GM21423 (cell line): ENCODE results near the gene HARBI1.

ENCODE experiments used
- ATAC-seq: cut with Tn5 transposase; IDR thresholded peaks from one replicate; pipeline ENCODE4 v1.9.1; 2021; ENCODE audit warnings: mild to moderate bottlenecking, moderate library complexity; ENCODE audit not compliant: unreplicated experiment

HARBI1 gene

DNA sequence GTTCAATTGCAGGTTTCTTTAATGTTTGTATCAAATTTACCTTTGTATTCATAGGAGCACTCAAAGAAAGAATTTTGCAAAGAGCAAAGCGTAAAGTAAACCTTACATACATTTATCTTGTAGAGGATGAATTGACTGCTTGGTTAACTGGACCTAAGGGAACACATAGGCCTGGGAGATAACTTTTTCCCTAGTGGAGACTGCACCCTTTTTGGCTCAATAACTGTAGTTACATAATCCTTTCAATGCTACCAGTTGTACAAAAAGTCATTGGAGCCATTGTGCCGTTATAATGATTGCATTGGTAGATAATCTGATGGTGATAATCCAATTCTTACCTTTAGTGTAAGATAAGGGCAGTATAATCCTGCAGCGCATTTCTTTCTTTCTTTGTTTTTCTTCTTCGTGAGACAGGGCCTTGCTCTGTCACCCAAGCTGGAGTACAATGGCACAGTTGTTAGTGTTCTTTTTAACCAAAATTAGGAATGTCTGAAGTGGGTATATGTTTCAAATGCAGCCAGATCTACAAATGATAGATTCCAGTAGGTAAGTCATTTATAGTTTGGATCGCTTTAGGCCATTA is 18.6 kb upstream of the HARBI1 start:
- ATAC-seq = no peak

DNA sequence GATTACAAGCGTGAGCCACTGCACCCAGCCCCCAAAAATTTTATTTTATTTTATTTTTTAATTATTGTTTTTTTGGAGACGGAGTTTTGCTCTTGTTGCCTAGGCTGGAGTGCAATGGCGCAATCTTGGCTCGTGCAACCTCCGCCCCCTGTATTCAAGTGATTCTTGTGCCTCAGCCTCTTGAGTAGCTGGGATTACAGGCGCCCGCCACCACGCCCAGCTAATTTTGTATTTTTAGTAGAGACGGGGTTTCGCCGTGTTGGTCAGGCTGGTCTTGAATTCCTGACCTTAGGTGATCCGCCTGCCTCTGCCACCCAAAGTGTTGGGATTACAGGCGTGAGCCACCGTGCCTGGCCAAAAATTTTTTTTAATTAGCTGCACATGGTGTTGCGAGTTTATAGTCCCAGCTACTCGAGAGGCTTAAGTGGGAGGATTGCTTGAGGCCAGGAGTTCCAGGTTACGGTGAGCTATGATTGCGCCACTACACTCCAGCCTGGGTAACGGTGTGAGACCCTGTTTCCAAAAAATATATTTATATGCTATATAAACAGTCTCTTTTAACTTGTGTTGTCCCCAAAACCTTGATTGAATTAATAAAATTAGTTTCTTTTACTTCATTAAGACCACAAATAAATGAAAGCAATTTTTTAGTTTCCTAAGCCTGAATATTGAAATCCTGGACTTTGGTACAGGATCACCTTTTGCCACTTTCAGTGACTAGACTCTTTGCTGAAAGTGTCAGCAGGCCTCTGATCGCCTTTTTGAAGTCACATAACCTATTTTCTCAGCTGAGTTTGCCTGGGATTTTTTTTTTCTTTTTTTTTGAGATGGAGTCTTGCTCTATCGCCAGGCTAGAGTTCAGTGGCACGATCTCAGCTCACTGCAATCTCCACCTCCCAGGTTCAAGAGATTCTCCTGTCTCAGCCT is 16.5 kb upstream of the HARBI1 start:
- no peak for ATAC-seq

GRCh38 chr11:46632502-46632901 is 15.5 kb upstream of the HARBI1 start:
- ATAC-seq = no peak

GRCh38 chr11:46631676-46632075 is 14.6 kb upstream of the HARBI1 start:
- no peak for ATAC-seq

- ATAC-seq = no peak
These were observed 13.2 kb upstream of the HARBI1 start for GRCh38 chr11:46630237-46630636.

DNA sequence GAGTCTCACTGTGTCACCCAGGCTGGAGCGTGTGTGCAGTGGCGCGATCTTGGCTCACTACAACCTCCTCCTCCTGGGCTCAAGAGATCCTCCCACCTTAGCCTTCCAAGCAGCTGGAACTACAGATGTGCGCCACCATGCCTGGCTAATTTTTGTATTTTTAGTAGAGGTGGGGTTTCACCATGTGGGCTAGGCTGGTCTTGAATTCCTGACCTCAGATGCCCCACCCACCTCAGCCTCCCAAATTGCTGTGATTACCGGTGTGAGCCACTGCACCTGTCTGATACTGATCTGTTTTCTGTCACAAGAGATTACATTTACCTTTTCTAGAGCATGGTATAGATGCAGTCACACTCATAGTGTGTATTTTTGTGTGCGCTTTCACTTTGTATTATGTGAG is 11.9 kb upstream of the HARBI1 start:
- no peak for ATAC-seq

DNA sequence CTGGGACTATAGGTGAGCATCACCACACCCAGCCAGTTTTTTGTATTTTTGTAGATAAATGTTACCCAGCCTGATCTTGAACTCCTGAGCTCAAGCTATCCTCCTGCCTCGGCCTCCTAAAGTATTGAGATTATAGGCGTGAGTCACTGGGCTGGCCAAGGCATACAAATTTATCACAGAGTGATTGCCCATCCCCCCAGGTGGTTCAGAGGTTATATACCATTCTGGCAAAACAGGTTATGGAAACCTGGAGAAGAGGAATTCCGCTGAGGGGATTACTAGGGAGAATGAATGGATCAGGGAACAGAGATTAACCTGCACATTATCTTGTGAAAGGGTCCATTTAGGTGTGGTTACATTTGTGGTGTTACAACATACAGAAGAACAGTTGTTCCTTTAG is 8.4 kb upstream of the HARBI1 start:
- no peak for ATAC-seq

- ATAC-seq = no peak
These were observed 1.8 kb upstream of the HARBI1 start for GRCh38 chr11:46618837-46619236.

GRCh38 chr11:46617972-46618314 is 916 bp upstream of the HARBI1 start:
- ATAC-seq = no peak

DNA sequence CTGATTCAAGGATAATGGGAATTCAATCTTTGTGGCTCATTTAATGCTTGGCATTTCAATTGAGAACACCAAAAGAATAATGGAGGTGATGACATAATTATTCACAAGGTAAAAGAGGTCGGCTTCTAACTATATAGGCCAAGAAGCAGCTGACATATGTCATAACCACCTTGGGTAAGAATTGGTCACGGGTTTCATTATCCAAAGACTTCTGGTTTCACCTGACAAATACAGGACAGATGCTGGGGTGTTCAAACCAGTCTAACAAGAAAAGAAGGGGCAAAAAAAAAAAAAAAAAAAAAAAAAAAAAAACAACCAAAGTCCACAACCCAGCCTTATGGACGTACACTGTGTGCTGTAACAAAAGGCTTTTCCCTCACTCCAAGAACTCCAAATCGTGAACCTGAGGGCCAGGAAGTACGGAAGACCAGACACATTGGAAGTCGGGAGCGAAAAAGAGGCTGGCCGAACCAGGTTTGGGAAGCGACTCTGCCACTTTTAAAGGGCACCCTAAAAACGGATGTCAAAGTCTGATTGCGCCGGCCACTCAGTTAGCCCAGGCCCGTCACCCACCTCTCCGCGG is 385 bp downstream of the HARBI1 start:
- ATAC-seq = no peak

DNA sequence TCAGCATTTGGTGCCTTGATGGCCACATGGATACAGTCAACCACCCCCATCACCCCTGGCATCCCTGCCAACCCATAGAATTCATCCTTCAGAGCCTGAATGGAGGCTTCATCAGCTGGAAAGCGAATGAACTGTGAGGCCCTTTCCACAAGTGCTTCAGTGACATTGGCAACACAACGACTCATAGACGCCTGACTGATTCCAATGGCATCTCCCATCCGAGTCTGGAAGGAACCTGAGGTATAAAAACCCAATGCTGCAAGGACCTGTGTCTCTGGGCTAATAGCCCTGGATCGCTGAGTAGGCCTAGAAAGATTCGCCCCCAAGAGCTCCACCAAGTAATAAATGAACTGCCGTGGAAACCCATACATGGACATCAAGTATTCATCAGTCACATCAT is 1.3 kb downstream of the HARBI1 start:
- ATAC-seq = no peak

DNA sequence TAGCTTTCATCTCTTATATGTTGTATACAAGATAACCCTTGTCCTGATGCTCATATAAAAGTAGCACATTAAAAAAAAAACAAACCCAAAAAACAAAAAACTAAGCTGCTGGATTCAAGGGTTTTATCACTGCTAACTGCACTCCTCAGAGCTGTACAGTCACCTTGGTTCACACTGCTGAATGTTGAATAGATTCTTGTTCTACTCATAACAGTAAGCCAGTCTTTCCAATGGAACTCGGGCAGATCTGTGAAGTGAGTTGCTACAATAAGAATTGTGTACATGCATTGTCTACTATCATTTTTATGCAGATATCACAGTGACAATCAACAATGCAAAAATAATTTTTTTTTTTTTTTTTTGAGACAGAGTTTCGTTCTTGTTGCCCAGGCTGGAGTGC is 4.7 kb downstream of the HARBI1 start:
- no peak for ATAC-seq

DNA sequence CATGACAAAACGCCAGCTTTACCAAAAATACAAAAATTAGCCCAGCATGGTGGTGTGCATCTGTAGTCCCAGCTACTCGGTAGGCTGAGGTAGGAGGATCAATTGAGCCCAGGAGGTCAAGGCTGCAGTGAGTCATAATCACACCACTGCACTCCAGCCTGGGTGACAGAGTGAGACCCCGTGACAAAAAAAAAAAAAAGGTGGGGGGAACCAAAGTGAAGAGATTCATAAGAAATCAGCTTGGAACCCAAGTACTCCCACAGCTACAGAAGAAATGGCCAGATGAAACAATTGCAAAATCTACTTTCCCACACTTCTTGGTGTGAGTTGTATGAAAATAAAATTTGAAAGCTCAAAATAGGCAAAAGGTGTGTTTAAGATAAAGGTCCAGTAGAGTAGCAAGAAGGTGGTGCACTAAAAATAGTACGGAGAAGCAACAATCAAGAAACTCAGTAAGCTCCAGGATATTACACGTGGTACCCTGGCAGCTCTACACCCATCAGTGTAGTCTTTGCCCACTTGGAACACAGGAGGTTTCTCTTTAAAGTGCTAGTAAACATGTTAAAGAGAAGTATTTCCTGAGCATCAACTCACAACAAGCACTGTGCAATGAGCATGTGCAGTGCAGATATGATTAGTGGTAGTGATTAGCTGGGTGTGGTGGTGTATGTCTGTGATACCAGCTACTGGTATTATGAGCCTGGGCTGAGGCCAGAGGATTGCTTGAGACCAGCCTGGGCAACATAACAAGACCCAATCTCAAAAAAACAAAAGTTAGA is 5.3 kb downstream of the HARBI1 start:
- ATAC-seq = no peak

DNA sequence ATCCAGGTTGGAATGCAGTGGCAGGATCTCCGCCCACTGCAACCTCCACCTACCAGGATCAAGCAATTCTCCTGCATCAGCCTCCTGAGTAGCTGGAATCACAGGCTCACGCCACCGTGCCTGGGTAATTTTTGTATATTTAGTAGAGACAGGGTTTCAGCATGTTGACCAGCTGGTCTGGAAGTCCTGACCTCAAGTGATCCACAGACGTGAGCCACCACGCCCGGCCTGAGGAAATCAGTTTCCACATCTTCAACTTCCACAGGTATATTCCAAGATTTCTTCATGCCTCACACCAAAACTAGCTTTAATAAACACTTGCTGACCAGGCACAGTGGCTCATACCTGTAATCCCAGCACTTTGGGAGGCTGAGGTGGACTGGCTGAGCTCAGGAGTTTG is 7.6 kb downstream of the HARBI1 start:
- ATAC-seq = no peak

DNA sequence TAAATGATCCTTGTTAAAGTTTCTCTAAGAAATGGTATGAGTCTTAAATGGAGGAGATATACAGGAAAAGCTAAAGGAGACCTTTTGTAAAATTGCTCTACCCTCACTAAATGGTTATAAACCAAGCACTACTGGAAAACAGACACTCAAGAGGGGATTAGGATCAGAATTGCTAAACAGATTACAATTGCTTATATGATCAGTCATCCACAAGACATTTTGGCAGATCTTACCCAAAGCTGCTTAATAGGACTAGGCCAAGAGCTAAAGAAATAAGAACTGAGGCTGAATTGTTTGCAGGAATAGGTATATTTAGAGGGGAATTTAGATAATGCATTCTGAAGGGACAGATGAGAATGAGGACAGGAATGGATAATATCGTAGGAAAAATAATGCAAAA is 9.5 kb downstream of the HARBI1 start:
- no peak for ATAC-seq

DNA sequence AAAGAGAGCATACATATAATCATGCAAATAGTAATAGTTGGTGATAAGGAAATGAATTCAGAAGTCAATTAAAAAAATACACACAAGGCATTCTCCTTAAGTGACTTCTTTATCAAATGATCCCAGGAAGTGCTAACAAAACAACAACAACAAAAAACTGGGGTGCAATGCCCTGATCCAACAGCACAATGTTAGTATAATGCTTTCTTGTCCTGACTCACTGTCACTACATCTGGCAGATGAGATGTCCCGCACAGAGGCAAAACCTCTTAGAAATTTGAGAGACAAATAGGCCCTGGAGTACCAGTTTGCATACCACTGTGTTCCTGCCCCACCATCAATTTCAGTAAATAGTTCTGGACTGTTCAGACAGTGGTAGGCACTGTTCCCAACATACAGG is 12.2 kb downstream of the HARBI1 start:
- no peak for ATAC-seq

- no peak for ATAC-seq
These were observed 13.2 kb downstream of the HARBI1 start for GRCh38 chr11:46603704-46604308.

GRCh38 chr11:46601129-46601528 is 15.9 kb downstream of the HARBI1 start:
- no peak for ATAC-seq

DNA sequence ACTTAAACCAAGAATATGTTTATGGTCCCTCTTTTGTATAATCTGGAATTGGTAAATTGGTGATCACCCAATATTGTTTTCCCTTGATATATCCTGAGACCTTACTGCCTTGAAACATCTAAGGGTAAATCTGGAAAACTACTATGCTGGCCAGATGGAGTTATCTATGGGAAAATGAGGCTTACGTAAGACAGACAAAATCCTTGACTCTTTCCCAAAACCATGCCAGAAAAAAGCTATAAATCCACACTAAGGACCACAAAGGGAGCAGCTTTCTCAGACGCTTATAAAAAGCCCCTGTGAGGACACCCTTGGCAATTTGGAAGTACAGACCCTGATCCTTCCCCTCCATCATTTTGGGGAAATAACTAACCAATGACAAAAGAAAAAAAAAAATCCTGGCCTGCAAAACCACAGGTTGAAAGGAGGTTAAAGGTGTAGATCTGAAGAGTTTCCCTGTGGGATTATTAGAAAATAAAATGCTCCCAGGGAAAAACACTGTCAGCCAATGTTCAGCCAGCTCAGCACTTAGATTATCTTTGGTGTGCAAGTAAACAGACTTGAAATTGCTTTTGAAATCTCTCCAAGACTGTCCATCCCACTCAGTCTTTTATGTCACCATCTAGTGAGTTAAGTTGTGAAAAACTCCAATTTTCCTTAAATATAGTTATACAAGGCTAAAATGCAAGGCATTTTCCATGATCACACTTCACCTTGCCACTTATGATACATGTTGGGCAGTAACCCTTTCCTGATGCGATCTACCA is 16.6 kb downstream of the HARBI1 start:
- ATAC-seq = no peak
